Uterus (tissue), 2 donors: ENCODE measurements around the gene IPPK.

Experiments used
- CTCF ChIP-seq, 4 experiments: fragments of 200-600 bp in 2 of 4; fragments of 450-650 bp in 2 of 4; sonication (generic) in 2 of 4; IDR thresholded peaks; one replicate each; pipeline ENCODE4 v1.5.1; 2016 to 2019; ENCODE audit warnings: antibody characterized with exemption in 4 of 4, mild to moderate bottlenecking in 2 of 4, moderate library complexity in 1 of 4
- POLR2A ChIP-seq, 2 donors: fragments of 450-650 bp; IDR thresholded peaks; one replicate each; pipeline ENCODE4 v1.6.1; 2016; ENCODE audit warnings: antibody characterized with exemption in 2 of 2, mild to moderate bottlenecking in 1 of 2, moderate library complexity in 1 of 2

- TF ChIP-seq CTCF (IDR thresholded peaks at IDR 0.05) (no peak), POLR2A (IDR thresholded peaks at IDR 0.05) (no peak)
Measured at GRCh38 chr9:92640398-92641091, 29.4 kb downstream of the IPPK start.
